WTC11 (cell line): ENCODE measurements around the gene KCTD4.

ENCODE experiments used
- CTCF ChIP-seq: fragments of 200-600 bp; IDR thresholded peaks from 2 replicates; pipeline ENCODE4 v1.8.0; 2022; ENCODE audit warnings: antibody characterized with exemption
- ESRRA ChIP-seq: sonication (generic); formaldehyde crosslinking; IDR thresholded peaks from 2 replicates; pipeline ENCODE4 v1.8.1; 2022; ENCODE audit warnings: mild to moderate bottlenecking, missing genetic modification reagents, borderline replicate concordance
- SP1 ChIP-seq: sonication (generic); formaldehyde crosslinking; conservative IDR thresholded peaks from 2 replicates; pipeline ENCODE4 v1.8.1; 2022; ENCODE audit warnings: missing genetic modification reagents
- TF ChIP-seq, protein P1 (sequence below): sonication (generic); formaldehyde crosslinking; IDR thresholded peaks from 2 replicates; pipeline ENCODE4 v1.8.1; 2023; ENCODE audit warnings: mild to moderate bottlenecking, missing genetic modification reagents

GRCh38 chr13:45219123-45219891 lies 18.5 kb upstream of the KCTD4 start:
- TF ChIP-seq SP1 (CRISPR knock-in tag) (no peak), CTCF (no peak), ESRRA (no peak)
- TF ChIP-seq, protein P1, sequence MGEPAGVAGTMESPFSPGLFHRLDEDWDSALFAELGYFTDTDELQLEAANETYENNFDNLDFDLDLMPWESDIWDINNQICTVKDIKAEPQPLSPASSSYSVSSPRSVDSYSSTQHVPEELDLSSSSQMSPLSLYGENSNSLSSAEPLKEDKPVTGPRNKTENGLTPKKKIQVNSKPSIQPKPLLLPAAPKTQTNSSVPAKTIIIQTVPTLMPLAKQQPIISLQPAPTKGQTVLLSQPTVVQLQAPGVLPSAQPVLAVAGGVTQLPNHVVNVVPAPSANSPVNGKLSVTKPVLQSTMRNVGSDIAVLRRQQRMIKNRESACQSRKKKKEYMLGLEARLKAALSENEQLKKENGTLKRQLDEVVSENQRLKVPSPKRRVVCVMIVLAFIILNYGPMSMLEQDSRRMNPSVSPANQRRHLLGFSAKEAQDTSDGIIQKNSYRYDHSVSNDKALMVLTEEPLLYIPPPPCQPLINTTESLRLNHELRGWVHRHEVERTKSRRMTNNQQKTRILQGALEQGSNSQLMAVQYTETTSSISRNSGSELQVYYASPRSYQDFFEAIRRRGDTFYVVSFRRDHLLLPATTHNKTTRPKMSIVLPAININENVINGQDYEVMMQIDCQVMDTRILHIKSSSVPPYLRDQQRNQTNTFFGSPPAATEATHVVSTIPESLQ (CRISPR knock-in tag), result no peak
